RWPE2 (cell line): Measurements from ENCODE around the gene PDLIM4.

Experiments
- ATAC-seq: fragments of 200-7000 bp; cut with Tn5 transposase; 3 replicates; pipeline ENCODE4 v1.9.1; 2021; ENCODE audit warnings: low read depth
- DNase-seq: peaks from one replicate; pipeline ENCODE4 v3.0.0-alpha.2; 2020; ENCODE audit warnings: low spot score
- H3K27ac ChIP-seq: fragments of 450-650 bp; 2 replicates; pipeline ENCODE4 v1.5.1; 2017; ENCODE audit warnings: mild to moderate bottlenecking; ENCODE audit not compliant: poor library complexity, severe bottlenecking
- H3K27me3 ChIP-seq: fragments of 250-450 bp; sonication (Bioruptor Pico); 2 replicates; pipeline ENCODE4 v1.5.1; 2021; ENCODE audit warnings: mild to moderate bottlenecking, moderate library complexity; ENCODE audit not compliant: insufficient read depth, poor library complexity, severe bottlenecking
- H3K36me3 ChIP-seq: fragments of 250-450 bp; sonication (Bioruptor Pico); 2 replicates; pipeline ENCODE4 v1.5.1; 2020; ENCODE audit warnings: low read depth, mild to moderate bottlenecking, moderate library complexity
- H3K4me1 ChIP-seq: fragments of 250-450 bp; sonication (Bioruptor Pico); 2 replicates; pipeline ENCODE4 v1.5.1; 2021; ENCODE audit warnings: mild to moderate bottlenecking, moderate library complexity; ENCODE audit not compliant: insufficient read depth, poor library complexity, severe bottlenecking
- H3K4me3 ChIP-seq: fragments of 250-450 bp; sonication (Bioruptor Pico); 2 replicates; pipeline ENCODE4 v1.5.1; 2021; ENCODE audit warnings: mild to moderate bottlenecking, moderate library complexity; ENCODE audit not compliant: severe bottlenecking
- H3K9me3 ChIP-seq: fragments of 250-450 bp; sonication (Bioruptor Pico); 2 replicates; pipeline ENCODE4 v1.5.1; 2021; ENCODE audit warnings: mild to moderate bottlenecking, moderate library complexity; ENCODE audit not compliant: severe bottlenecking
- CTCF ChIP-seq: fragments of 450-650 bp; IDR thresholded peaks from one replicate; pipeline ENCODE4 v1.5.1; 2017; ENCODE audit warnings: mild to moderate bottlenecking, moderate library complexity; ENCODE audit not compliant: poor library complexity, severe bottlenecking

Gene PDLIM4

DNA sequence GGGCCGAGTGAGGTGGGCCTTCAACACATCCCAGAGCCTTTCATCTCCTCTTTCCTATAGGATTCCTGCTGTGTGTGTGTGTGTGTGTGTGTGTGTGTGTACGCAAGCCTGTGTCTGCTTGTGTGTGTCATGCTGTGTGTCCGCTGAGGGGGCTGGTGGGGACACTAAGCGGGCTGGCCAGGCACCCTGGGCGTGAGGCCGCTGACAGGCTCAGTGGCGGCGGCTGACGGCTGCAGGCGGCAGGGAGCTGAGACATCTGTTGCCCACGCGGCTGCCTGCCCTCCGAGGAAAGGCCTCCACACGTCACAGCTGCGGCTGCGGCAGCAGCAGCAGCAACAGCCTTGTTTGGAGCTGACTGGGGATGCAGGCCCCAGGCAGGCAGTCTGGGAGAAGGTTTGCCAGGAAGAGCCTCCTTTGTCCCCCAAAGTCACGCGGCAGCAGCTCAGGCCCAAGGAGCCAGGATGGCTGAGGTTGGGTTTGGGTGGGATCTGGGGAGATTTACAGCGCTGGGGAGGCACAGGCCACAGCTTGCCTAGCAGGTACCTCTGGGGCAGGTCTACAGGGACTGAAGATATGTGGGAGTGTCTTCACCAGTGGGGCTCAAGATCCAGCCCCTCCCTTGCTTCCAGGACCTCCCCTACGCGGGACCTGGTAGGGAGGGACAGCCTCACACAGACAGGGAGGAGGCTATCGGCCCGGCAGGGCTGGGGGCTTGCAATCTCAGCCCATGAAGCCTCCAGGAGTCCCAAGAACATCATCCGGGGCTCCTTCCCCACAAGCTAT, 1.8 kb downstream of the PDLIM4 start:
- DNase-seq = peak; percentile 84
- H3K9me3 ChIP-seq = no peaks in the 10 kb centered on the region
- ATAC-seq = peak; percentile 51
- peak overlapping the region; percentile 95 for H3K27ac ChIP-seq
- TF ChIP-seq CTCF = no peak
- peak overlapping the region; percentile 52 for H3K4me3 ChIP-seq
- peaks cover 38% of the 10 kb centered on the region for H3K4me1 ChIP-seq
- no peaks in the 10 kb centered on the region for H3K27me3 ChIP-seq
- H3K36me3 ChIP-seq = peaks cover 8% of the 10 kb centered on the region; the same call in 1 of the 2 replicates

DNA sequence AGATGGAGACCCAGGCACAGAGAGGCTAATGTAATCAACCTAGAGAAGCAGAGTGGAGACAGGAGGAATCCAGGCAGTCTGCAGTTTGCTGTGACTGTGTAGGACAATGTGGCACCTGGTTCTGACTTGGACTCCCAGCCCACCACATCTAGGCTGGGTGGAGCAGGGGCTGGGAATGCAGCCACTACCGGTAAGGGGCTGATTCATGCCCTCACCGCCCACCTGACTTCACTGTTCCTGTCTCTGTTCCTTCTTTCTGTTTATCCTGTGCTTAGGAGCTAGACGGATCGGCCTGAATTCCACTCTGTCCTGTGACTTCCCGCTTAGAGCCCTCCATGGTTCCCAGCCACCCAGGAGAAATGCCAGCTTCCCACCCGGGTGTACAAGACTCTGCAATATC, 2.6 kb downstream of the PDLIM4 start:
- Histone ChIP-seq H3K4me3 (no peak overlapping the region), H3K36me3 (peaks cover 8% of the 10 kb centered on the region; the same call in 1 of the 2 replicates), H3K27ac (peak overlapping the region; percentile 95), H3K9me3 (no peaks in the 10 kb centered on the region), H3K4me1 (peaks cover 41% of the 10 kb centered on the region), H3K27me3 (no peaks in the 10 kb centered on the region)
- DNase-seq (peak; percentile 76), ATAC-seq (peak; percentile 17)
- TF ChIP-seq CTCF = no peak

DNA sequence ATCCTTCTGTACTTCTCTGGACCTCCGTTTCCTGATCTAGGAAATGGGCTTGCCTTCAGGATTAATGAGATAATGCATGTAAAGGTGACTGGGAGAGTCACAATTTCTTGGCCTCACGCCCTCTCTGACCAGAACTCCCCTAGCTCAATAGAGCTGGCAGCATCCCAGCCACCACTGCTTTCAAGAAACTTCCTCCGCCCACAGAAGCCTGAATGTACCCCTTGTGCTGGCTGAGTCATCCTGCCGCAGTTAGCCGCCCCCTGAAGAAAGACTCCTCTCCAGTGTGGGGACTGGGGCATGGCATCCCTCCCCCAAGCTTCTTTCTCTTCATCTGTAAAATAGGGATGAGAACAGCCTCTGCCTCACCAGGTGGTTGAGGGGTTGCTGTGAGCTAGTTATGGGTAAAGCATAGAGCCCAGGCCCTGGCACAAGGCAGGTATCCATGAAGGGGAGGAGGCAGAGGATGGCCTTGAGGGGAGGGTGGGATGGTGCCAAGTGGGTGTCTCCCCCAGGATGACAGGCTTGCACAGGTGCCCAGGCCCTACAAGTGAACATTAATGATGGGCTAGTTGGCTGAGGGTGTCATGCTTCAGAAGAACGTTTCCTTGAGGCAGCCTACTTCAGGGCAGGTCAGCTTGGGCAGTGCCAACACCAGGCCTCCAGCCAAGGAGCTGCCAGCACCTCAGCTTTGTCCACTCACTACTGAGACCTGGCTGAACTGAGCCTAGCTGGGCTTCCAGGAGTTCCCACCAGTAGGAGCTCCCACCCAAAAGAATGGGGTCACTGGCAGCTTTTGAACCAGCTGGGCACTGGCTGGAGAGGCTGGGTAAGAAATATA, 3.4 kb downstream of the PDLIM4 start:
- Histone ChIP-seq H3K27ac (peak overlapping the region; percentile 95), H3K9me3 (no peaks in the 10 kb centered on the region), H3K4me1 (peaks cover 50% of the 10 kb centered on the region), H3K4me3 (no peak overlapping the region), H3K36me3 (peaks cover 8% of the 10 kb centered on the region), H3K27me3 (no peaks in the 10 kb centered on the region)
- DNase-seq = peak; percentile 88
- TF ChIP-seq CTCF = no peak
- ATAC-seq = 0 out of 3 replicates have a peak, but pooled peaks have one; percentile 2

- Histone ChIP-seq H3K27me3 (no peaks in the 10 kb centered on the region), H3K4me1 (peaks cover 54% of the 10 kb centered on the region), H3K27ac (peak overlapping the region; percentile 95), H3K9me3 (no peaks in the 10 kb centered on the region), H3K4me3 (no peak overlapping the region), H3K36me3 (peaks cover 21% of the 10 kb centered on the region)
- DNase-seq = peak; percentile 62
- no peak for ATAC-seq
- TF ChIP-seq CTCF = no peak
These were observed 4.7 kb downstream of the PDLIM4 start for GRCh38 chr5:132261881-132262845.
